ENCODE data around the gene RAD51B. TPM values are rescaled to one million over a fixed set of nuclear protein-coding genes. Genes with fewer than 3 reads are reported as not detected.

RAD51B gene
- total and polyA plus RNA-seq, 2 of the 13 experiments (the other 11 are each of a cell fraction or from before 2014, with no cell fraction given): 7.0 to 9.5 TPM

DNA sequence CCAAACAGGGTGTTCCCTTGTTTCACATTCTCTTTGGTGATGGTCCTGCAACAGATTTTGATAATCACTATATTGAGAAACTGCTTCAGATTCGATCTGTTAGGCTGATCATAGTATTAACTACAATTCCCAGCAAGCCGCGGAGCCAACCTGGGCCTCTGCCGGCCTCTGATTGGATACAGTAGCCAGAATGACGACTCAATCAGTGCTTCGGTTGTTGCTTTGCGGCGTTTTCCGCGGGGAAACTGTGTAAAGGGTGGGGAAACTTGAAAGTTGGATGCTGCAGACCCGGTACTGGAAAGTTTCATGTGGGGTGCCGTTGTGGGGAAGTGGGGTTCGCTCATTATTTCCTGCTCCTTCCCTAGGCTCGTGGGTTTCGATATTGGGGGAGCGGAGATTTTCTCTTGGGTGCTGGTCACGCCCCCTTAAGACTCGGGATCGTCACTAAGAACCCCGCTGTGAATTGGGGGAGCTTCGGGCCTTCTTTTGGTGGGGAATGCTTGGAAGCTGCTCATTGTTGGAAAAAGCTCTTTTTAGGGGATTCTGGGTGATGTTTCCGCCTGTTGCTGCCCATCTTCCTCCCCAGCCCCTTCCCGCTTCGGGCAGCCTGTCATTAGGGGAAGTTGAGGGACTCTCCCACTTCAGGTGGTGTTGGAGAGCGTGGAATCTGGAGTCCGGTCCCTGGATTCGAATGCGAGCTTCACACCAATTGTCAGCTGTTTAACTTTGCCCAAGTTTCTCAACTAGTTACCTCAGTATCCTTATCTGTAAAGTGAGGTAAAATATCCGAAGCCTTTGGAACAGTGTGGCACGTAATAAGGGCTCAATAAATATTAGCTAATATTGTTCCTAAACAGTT is at the start of gene RAD51B (continued):
- no peak for TF ChIP-seq NR2F1 (CRISPR knock-in tag; IDR thresholded peaks at IDR 0.05)
- no peak for TF ChIP-seq HMGA1 (CRISPR knock-in tag; conservative IDR thresholded peaks at IDR 0.05)
- no peak for TF ChIP-seq FOSL2 (CRISPR knock-in tag; IDR thresholded peaks at IDR 0.05)
- no peak for TF ChIP-seq NR2C2 (CRISPR knock-in tag; IDR thresholded peaks at IDR 0.05; ENCODE audit: borderline replicate concordance)
- TF ChIP-seq, protein P1, sequence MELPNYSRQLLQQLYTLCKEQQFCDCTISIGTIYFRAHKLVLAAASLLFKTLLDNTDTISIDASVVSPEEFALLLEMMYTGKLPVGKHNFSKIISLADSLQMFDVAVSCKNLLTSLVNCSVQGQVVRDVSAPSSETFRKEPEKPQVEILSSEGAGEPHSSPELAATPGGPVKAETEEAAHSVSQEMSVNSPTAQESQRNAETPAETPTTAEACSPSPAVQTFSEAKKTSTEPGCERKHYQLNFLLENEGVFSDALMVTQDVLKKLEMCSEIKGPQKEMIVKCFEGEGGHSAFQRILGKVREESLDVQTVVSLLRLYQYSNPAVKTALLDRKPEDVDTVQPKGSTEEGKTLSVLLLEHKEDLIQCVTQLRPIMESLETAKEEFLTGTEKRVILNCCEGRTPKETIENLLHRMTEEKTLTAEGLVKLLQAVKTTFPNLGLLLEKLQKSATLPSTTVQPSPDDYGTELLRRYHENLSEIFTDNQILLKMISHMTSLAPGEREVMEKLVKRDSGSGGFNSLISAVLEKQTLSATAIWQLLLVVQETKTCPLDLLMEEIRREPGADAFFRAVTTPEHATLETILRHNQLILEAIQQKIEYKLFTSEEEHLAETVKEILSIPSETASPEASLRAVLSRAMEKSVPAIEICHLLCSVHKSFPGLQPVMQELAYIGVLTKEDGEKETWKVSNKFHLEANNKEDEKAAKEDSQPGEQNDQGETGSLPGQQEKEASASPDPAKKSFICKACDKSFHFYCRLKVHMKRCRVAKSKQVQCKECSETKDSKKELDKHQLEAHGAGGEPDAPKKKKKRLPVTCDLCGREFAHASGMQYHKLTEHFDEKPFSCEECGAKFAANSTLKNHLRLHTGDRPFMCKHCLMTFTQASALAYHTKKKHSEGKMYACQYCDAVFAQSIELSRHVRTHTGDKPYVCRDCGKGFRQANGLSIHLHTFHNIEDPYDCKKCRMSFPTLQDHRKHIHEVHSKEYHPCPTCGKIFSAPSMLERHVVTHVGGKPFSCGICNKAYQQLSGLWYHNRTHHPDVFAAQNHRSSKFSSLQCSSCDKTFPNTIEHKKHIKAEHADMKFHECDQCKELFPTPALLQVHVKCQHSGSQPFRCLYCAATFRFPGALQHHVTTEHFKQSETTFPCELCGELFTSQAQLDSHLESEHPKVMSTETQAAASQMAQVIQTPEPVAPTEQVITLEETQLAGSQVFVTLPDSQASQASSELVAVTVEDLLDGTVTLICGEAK (IDR thresholded peaks at IDR 0.05): no peak
- TF ChIP-seq, protein P1 (CRISPR knock-in tag; IDR thresholded peaks at IDR 0.05): no peak
- TF ChIP-seq ZNF256 (CRISPR knock-in tag; conservative IDR thresholded peaks at IDR 0.05): no peak
- TF ChIP-seq, protein P2, sequence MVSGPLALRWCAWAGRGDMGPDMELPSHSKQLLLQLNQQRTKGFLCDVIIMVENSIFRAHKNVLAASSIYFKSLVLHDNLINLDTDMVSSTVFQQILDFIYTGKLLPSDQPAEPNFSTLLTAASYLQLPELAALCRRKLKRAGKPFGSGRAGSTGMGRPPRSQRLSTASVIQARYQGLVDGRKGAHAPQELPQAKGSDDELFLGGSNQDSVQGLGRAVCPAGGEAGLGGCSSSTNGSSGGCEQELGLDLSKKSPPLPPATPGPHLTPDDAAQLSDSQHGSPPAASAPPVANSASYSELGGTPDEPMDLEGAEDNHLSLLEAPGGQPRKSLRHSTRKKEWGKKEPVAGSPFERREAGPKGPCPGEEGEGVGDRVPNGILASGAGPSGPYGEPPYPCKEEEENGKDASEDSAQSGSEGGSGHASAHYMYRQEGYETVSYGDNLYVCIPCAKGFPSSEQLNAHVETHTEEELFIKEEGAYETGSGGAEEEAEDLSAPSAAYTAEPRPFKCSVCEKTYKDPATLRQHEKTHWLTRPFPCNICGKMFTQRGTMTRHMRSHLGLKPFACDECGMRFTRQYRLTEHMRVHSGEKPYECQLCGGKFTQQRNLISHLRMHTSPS (CRISPR knock-in tag; IDR thresholded peaks at IDR 0.05; ENCODE audit: low read depth): no peak
- no peak for TF ChIP-seq CBX1 (IDR thresholded peaks at IDR 0.05; ENCODE audit: low read depth)
- TF ChIP-seq ZEB1 (IDR thresholded peaks at IDR 0.05; ENCODE audit: insufficient replicate concordance, low read depth): no peak
- no peak for TF ChIP-seq POGZ (CRISPR knock-in tag; IDR thresholded peaks at IDR 0.05)
- no peak for TF ChIP-seq ZNF891 (CRISPR knock-in tag; IDR thresholded peaks at IDR 0.05)
- TF ChIP-seq CBX2 (IDR thresholded peaks at IDR 0.05; ENCODE audit: low read depth, low read length): no peak
- no peak for TF ChIP-seq CBX2 (CRISPR knock-in tag; IDR thresholded peaks at IDR 0.05; ENCODE audit: low read depth)
- TF ChIP-seq, protein P3, sequence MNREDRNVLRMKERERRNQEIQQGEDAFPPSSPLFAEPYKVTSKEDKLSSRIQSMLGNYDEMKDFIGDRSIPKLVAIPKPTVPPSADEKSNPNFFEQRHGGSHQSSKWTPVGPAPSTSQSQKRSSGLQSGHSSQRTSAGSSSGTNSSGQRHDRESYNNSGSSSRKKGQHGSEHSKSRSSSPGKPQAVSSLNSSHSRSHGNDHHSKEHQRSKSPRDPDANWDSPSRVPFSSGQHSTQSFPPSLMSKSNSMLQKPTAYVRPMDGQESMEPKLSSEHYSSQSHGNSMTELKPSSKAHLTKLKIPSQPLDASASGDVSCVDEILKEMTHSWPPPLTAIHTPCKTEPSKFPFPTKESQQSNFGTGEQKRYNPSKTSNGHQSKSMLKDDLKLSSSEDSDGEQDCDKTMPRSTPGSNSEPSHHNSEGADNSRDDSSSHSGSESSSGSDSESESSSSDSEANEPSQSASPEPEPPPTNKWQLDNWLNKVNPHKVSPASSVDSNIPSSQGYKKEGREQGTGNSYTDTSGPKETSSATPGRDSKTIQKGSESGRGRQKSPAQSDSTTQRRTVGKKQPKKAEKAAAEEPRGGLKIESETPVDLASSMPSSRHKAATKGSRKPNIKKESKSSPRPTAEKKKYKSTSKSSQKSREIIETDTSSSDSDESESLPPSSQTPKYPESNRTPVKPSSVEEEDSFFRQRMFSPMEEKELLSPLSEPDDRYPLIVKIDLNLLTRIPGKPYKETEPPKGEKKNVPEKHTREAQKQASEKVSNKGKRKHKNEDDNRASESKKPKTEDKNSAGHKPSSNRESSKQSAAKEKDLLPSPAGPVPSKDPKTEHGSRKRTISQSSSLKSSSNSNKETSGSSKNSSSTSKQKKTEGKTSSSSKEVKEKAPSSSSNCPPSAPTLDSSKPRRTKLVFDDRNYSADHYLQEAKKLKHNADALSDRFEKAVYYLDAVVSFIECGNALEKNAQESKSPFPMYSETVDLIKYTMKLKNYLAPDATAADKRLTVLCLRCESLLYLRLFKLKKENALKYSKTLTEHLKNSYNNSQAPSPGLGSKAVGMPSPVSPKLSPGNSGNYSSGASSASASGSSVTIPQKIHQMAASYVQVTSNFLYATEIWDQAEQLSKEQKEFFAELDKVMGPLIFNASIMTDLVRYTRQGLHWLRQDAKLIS (CRISPR knock-in tag; IDR thresholded peaks at IDR 0.05): no peak

Measured in HepG2 (cell line).